H1 (cell line): Measurements from ENCODE around the gene CD58. TPM values are rescaled to one million over a fixed set of nuclear protein-coding genes. Genes with fewer than 3 reads are reported as not detected.

ENCODE experiments used
- CTCF ChIA-PET: fragments of 300-600 bp; sonication (Branson Sonifier 250); formaldehyde crosslinking; loops from one replicate; lab custom pipeline; 2021; ENCODE audit not compliant: partially characterized antibody; lab: Charles Lee
- POLR2A ChIA-PET: fragments of 300-600 bp; sonication (Branson Sonifier 250); formaldehyde crosslinking; loops from one replicate; lab custom pipeline; 2021; ENCODE audit warnings: inconsistent platforms; ENCODE audit not compliant: partially characterized antibody; lab: Charles Lee
- DNase-seq, 2 experiments: peaks; one replicate each; pipeline versions ENCODE4 v3.0.0 to v3.0.0-alpha.2; 2010 to 2022; ENCODE audit warnings: low spot score in 2 of 2, low read depth in 1 of 2, mixed read lengths in 1 of 2
- FAIRE-seq: peaks from 2 replicates; lab custom pipeline; 2011; peaks lifted over from hg19 to GRCh38; lab: Jason Lieb, UNC
- H2AFZ ChIP-seq: 2 replicates; pipeline ENCODE4 v1.8.1; 2012; ENCODE audit warnings: low read length, inconsistent platforms
- H2AK5ac ChIP-seq: 2 replicates; pipeline ENCODE4 v1.6.1; 2013; ENCODE audit warnings: low read depth, low read length
- H2BK120ac ChIP-seq: replicated peaks from 2 replicates; pipeline ENCODE3; 2013; ENCODE audit warnings: low read depth, low read length, inconsistent platforms
- H2BK12ac ChIP-seq: 2 replicates; pipeline ENCODE4 v1.6.1; 2013; ENCODE audit warnings: low read depth, low read length
- H2BK15ac ChIP-seq: 2 replicates; pipeline ENCODE4 v1.6.1; 2013; ENCODE audit warnings: low read length
- H2BK20ac ChIP-seq: 2 replicates; pipeline ENCODE4 v1.6.1; 2013; ENCODE audit warnings: low read length
- H2BK5ac ChIP-seq: 2 replicates; pipeline ENCODE4 v1.6.1; 2013; ENCODE audit warnings: low read depth, low read length
- H3K14ac ChIP-seq: 2 replicates; pipeline ENCODE4 v1.6.1; 2013; ENCODE audit warnings: inconsistent platforms; ENCODE audit not compliant: insufficient read length
- H3K18ac ChIP-seq: 2 replicates; pipeline ENCODE4 v1.6.1; 2013; ENCODE audit warnings: low read length; ENCODE audit errors: extremely low read depth
- H3K23ac ChIP-seq: 2 replicates; pipeline ENCODE4 v1.6.1; 2013; ENCODE audit warnings: inconsistent platforms; ENCODE audit not compliant: insufficient read length
- H3K23me2 ChIP-seq: 2 replicates; pipeline ENCODE4 v1.6.1; 2013; ENCODE audit warnings: low read depth, low read length
- H3K27ac ChIP-seq: 2 replicates; pipeline ENCODE4 v1.6.1; 2011; ENCODE audit warnings: low read depth, low read length, inconsistent platforms
- H3K27me3 ChIP-seq, 4 experiments: replicated peaks in 1 of 4; 1 replicate in 1 of 4; 2 replicates in 3 of 4; pipeline versions ENCODE4 v1.6.1 to v1.8.1; 2011 to 2013; ENCODE audit warnings: low read length in 3 of 4, mild to moderate bottlenecking in 3 of 4, inconsistent platforms in 2 of 4, mixed read lengths in 2 of 4, moderate library complexity in 1 of 4; ENCODE audit not compliant: control insufficient read depth in 3 of 4, insufficient read depth in 3 of 4; ENCODE audit errors: extremely low read depth in 1 of 4
- H3K36me3 ChIP-seq, 4 experiments: 2 replicates each; pipeline versions ENCODE4 v1.6.1 to v1.8.1; 2011 to 2013; ENCODE audit warnings: mild to moderate bottlenecking in 4 of 4, low read length in 3 of 4, moderate library complexity in 2 of 4, control low read depth in 1 of 4, inconsistent platforms in 1 of 4; ENCODE audit not compliant: insufficient read depth in 4 of 4, control insufficient read depth in 2 of 4
- H3K4ac ChIP-seq: replicated peaks from 2 replicates; pipeline ENCODE3; 2013; ENCODE audit warnings: low read length, low read depth, mixed read lengths, inconsistent platforms; ENCODE audit not compliant: insufficient read length
- H3K4me1 ChIP-seq, 4 experiments: replicated peaks in 1 of 4; 1 replicate in 1 of 4; 2 replicates in 3 of 4; pipeline versions ENCODE4 v1.6.1 to v1.8.1; 2011 to 2013; ENCODE audit warnings: low read length in 3 of 4, inconsistent platforms in 2 of 4, mixed read lengths in 1 of 4; ENCODE audit not compliant: insufficient read depth in 4 of 4, control insufficient read depth in 3 of 4
- H3K4me2 ChIP-seq, 2 experiments: 2 replicates each; pipeline versions ENCODE4 v1.6.1 to v1.8.1; 2011 to 2013; ENCODE audit warnings: low read depth in 2 of 2, low read length in 2 of 2, control low read depth in 1 of 2, inconsistent platforms in 1 of 2, mild to moderate bottlenecking in 1 of 2; ENCODE audit not compliant: insufficient read depth in 1 of 2
- H3K4me3 ChIP-seq, 4 experiments: fragments of 200-600, 300-600 bp in 1 of 4; sonication (generic), shearing (Covaris generic), sonication (Bioruptor Twin) in 1 of 4; 2 replicates each; pipeline versions ENCODE4 v1.5.1 to v1.8.1; 2011 to 2016; ENCODE audit warnings: low read length in 4 of 4, low read depth in 3 of 4, control low read depth in 2 of 4, inconsistent platforms in 2 of 4, mild to moderate bottlenecking in 2 of 4, mixed read lengths in 1 of 4, moderate library complexity in 1 of 4; ENCODE audit not compliant: insufficient read depth in 2 of 4; ENCODE audit errors: extremely low read depth in 1 of 4
- H3K56ac ChIP-seq: replicated peaks from 2 replicates; pipeline ENCODE3; 2013; ENCODE audit warnings: low read depth, mild to moderate bottlenecking, mixed read lengths, low read length, inconsistent platforms; ENCODE audit not compliant: insufficient read length
- H3K79me1 ChIP-seq: 2 replicates; pipeline ENCODE4 v1.6.1; 2013; ENCODE audit warnings: low read depth, low read length, control low read depth
- H3K79me2 ChIP-seq, 2 experiments: 2 replicates each; pipeline versions ENCODE4 v1.6.1 to v1.8.1; 2012 to 2013; ENCODE audit warnings: low read length in 2 of 2, mild to moderate bottlenecking in 2 of 2, inconsistent platforms in 1 of 2; ENCODE audit not compliant: insufficient read depth in 2 of 2, control insufficient read depth in 1 of 2
- H3K9ac ChIP-seq, 4 experiments: replicated peaks in 1 of 4; 1 replicate in 1 of 4; 2 replicates in 3 of 4; pipeline versions ENCODE4 v1.6.1 to v1.8.1; 2011 to 2013; ENCODE audit warnings: low read depth in 3 of 4, low read length in 3 of 4, control low read depth in 2 of 4, mild to moderate bottlenecking in 2 of 4, moderate library complexity in 2 of 4, inconsistent platforms in 1 of 4; ENCODE audit errors: extremely low read depth in 1 of 4
- H3K9me3 ChIP-seq, 2 experiments: 2 replicates each; pipeline versions ENCODE4 v1.6.1 to v1.8.1; 2012 to 2013; ENCODE audit warnings: mild to moderate bottlenecking in 2 of 2, moderate library complexity in 2 of 2, control low read depth in 1 of 2, inconsistent platforms in 1 of 2, low read depth in 1 of 2, low read length in 1 of 2, mixed read lengths in 1 of 2; ENCODE audit not compliant: insufficient read depth in 2 of 2
- H4K20me1 ChIP-seq, 2 experiments: replicated peaks in 1 of 2; 2 replicates each; pipeline versions ENCODE3 to v1.8.1; 2011 to 2013; ENCODE audit warnings: inconsistent platforms in 2 of 2, low read length in 2 of 2, mild to moderate bottlenecking in 1 of 2; ENCODE audit not compliant: insufficient read depth in 2 of 2, control insufficient read depth in 1 of 2
- H4K5ac ChIP-seq: 2 replicates; pipeline ENCODE4 v1.6.1; 2013; ENCODE audit warnings: low read length, low read depth, mixed read lengths, inconsistent platforms; ENCODE audit not compliant: insufficient read length
- H4K8ac ChIP-seq: 2 replicates; pipeline ENCODE4 v1.8.0; 2013; ENCODE audit warnings: mild to moderate bottlenecking, moderate library complexity, low read length, inconsistent platforms; ENCODE audit not compliant: insufficient read depth; ENCODE audit errors: extremely low read depth
- H4K91ac ChIP-seq: replicated peaks from 2 replicates; pipeline ENCODE3; 2013; ENCODE audit warnings: low read length, mixed read lengths, inconsistent platforms; ENCODE audit not compliant: insufficient read length
- CHD1 ChIP-seq: IDR thresholded peaks from 2 replicates; pipeline ENCODE4 v1.6.1; 2012; ENCODE audit warnings: low read depth, low read length, improper control_type of control experiment
- CREB1 ChIP-seq: IDR thresholded peaks from 2 replicates; pipeline ENCODE4 v1.6.1; 2012; ENCODE audit warnings: inconsistent platforms
- CTBP2 ChIP-seq: IDR thresholded peaks from 2 replicates; pipeline ENCODE4 v1.7.0; 2011; ENCODE audit warnings: borderline replicate concordance, mild to moderate bottlenecking, moderate library complexity, mixed read lengths, low read length; ENCODE audit not compliant: insufficient read depth, insufficient read length
- EGR1 ChIP-seq: IDR thresholded peaks from 2 replicates; pipeline ENCODE4 v1.6.1; 2011; ENCODE audit warnings: low read depth, low read length, borderline replicate concordance
- HDAC6 ChIP-seq: IDR thresholded peaks from one replicate; pipeline ENCODE4 v1.7.1; 2012; ENCODE audit warnings: low read depth, mild to moderate bottlenecking, inconsistent platforms, low read length, moderate library complexity
- MAFK ChIP-seq: IDR thresholded peaks from 2 replicates; pipeline ENCODE4 v1.6.1; 2012; ENCODE audit warnings: low read depth, mild to moderate bottlenecking, improper control_type of control experiment, low read length
- MAX ChIP-seq: IDR thresholded peaks from 2 replicates; pipeline ENCODE4 v1.6.1; 2012; ENCODE audit warnings: inconsistent platforms
- SIN3A ChIP-seq, 2 experiments: IDR thresholded peaks in 1 of 2; conservative IDR thresholded peaks in 1 of 2; 2 replicates each; pipeline ENCODE4 v1.6.1; 2011 to 2012; ENCODE audit warnings: low read length in 2 of 2, improper control_type of control experiment in 1 of 2, low read depth in 1 of 2, mild to moderate bottlenecking in 1 of 2
- SP2 ChIP-seq: IDR thresholded peaks from 2 replicates; pipeline ENCODE4 v1.6.1; 2012; ENCODE audit warnings: mild to moderate bottlenecking, low read length, inconsistent platforms
- SP4 ChIP-seq: IDR thresholded peaks from 2 replicates; pipeline ENCODE4 v1.6.1; 2012; ENCODE audit warnings: low read length, inconsistent platforms
- TBP ChIP-seq: IDR thresholded peaks from 2 replicates; pipeline ENCODE4 v1.6.1; 2011; ENCODE audit warnings: low read depth, low read length, improper control_type of control experiment
- TCF12 ChIP-seq: IDR thresholded peaks from 2 replicates; pipeline ENCODE4 v1.6.1; 2011; ENCODE audit warnings: low read depth, mild to moderate bottlenecking, low read length
- USF2 ChIP-seq: IDR thresholded peaks from 2 replicates; pipeline ENCODE4 v1.6.1; 2011; ENCODE audit warnings: low read length, improper control_type of control experiment
- ZNF274 ChIP-seq: IDR thresholded peaks from 2 replicates; pipeline ENCODE4 v1.7.0; 2012; ENCODE audit warnings: low read length, borderline replicate concordance; ENCODE audit errors: extremely low read depth
- WGBS, 2 experiments: shearing (Covaris generic) in 1 of 2; methylation state at CpG; one replicate each; pipeline versions ENCODE4 v1.1.6 to v1.1.7; 2013 to 2015; ENCODE audit warnings: low lambda C conversion rate in 2 of 2, mixed read lengths in 2 of 2, inconsistent platforms in 1 of 2, low coverage in 1 of 2, missing lambda C conversion rate in 1 of 2; ENCODE audit not compliant: insufficient replicate concordance in 2 of 2, insufficient coverage in 1 of 2, insufficient read length in 1 of 2; ENCODE audit errors: extremely low coverage in 1 of 2, missing lambda C conversion rate in 1 of 2; 5-methylcytosine and 5-hydroxymethylcytosine counted together
- polyA plus RNA-seq, 7 experiments: library from polyadenylated mRNA; depleted of rRNA in 3 of 7; stranded (reverse) in 5 of 7; unstranded in 2 of 7; fragments of >200 nt in 5 of 7; fragments of 200-250 nt in 2 of 7; gene quantifications; 1 replicate in 5 of 7; 2 replicates in 1 of 7; 4 replicates in 1 of 7; pipeline versions ENCODE4 v1.2.1 to v1.2.3, GENCODE V29; 2011 to 2013; ENCODE audit warnings: missing spikeins in 2 of 7, mixed read lengths in 2 of 7
- total RNA-seq: library from RNA; stranded (reverse); fragmentation: NEBNext Ultra II Directional; extraction: Animal tissue kit (Norgen Biotek cat#: 25700); gene quantifications from 2 replicates; pipeline ENCODE4 v1.2.1, GENCODE V29; 2021

Gene CD58
- total and polyA plus RNA-seq, 2 of the 8 experiments (the other 6 are each of a cell fraction or from before 2014, with no cell fraction given) = 5.3 to 5.5 TPM

- 0 out of 7 replicates have a peak, but pooled peaks cover 0 to 2% (median 0%) of the 10 kb centered on the region in 4 experiments for H3K4me1 ChIP-seq
- TF ChIP-seq MAFK = no peak
- TF ChIP-seq TCF12 = no peak
- no peak for TF ChIP-seq EGR1
- TF ChIP-seq MAX = no peak
- no peak for TF ChIP-seq SP2
- TF ChIP-seq ZNF274 = no peak
- no peak for TF ChIP-seq HDAC6
- TF ChIP-seq USF2 = no peak
- TF ChIP-seq CREB1 = no peak
- no peak for TF ChIP-seq SP4
- TF ChIP-seq SIN3A (conservative IDR thresholded peaks at IDR 0.05 in 1 of 2, IDR thresholded peaks at IDR 0.05 in 1 of 2; ENCODE audit: low read depth in 1 of 2, low read length in 2 of 2) = no peak
- TF ChIP-seq TBP = no peak
- TF ChIP-seq CHD1 = no peak
- TF ChIP-seq CTBP2 = no peak
- TF ChIP-seq, all 59 proteins: peak for 0
- Histone ChIP-seq H3K14ac (no peak overlapping the region), H2BK12ac (no peak overlapping the region), H3K27ac (no peak overlapping the region), H4K20me1 (no peaks in the 10 kb centered on the region), H2AFZ (no peak overlapping the region), H3K23me2 (peaks cover 3% of the 10 kb centered on the region; the same call in 1 of the 2 replicates), H3K4me2 (no peak overlapping the region), H3K56ac (no peak overlapping the region), H3K27me3 (no peaks in the 10 kb centered on the region), H2BK15ac (no peak overlapping the region), H2AK5ac (no peak overlapping the region), H2BK120ac (no peak overlapping the region), H3K9me3 (no peaks in the 10 kb centered on the region), H2BK5ac (no peak overlapping the region), H3K9ac (no peak overlapping the region), H3K36me3 (no peaks in the 10 kb centered on the region), H4K8ac (no peak overlapping the region), H4K5ac (no peak overlapping the region), H3K23ac (no peak overlapping the region), H3K4me3 (no peak overlapping the region), H2BK20ac (no peak overlapping the region), H3K79me1 (no peaks in the 10 kb centered on the region), H3K79me2 (no peaks in the 10 kb centered on the region), H4K91ac (no peak overlapping the region), H3K18ac (no peak overlapping the region), H3K4ac (no peak overlapping the region)
- DNase-seq (no peak), FAIRE-seq (no peak)
- 80% methylated on average over 1 of the region's 1 CpG; no CpG with 5 or more reads in 1 of the 2 experiments for WGBS, 2 experiments
- ChIA-PET CTCF (interaction anchor here (2.5 kb wide), 1 partner anchor 14 kb away, joined by 22 read pairs; no protein-coding TSS in a partner anchor), POLR2A (no interaction called here)
Observed at GRCh38 chr1:116470671-116471070, 100.2 kb downstream of the CD58 start.
